ENCODE measurements around the gene NEUROG1.

DNA sequence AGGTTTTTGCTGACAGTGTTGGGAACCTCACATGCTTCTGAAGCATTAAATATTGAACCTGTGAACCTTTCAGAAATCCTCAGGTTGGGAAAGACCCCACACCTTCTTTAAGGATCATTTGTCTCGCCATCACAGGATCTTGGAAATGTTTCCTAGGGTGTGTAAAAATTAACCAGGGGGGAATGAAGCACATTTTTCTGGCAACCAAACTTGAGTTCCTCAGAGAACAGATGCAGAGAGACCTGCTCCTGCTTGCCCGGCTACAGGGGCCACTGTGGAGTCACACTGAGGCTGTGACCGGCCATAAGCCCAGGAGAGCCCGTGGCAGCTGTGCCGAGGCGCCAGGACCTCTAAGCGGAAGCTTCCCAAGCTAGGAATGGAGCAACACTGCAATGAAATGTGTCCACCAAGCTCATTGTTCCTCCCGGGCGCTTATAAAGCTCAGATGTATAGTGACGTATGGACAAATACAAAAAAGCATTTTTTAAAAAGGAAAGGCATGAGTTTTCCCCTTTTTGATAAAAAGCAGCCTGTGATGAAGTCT, 35.4 kb upstream of the NEUROG1 start:
- TF ChIP-seq CTCF (IDR thresholded peaks at IDR 0.05) = no peak
- no peak for TF ChIP-seq POLR2AphosphoS5 (IDR thresholded peaks at IDR 0.05)
- no peak for TF ChIP-seq POLR2A (IDR thresholded peaks at IDR 0.05)
